Left cardiac atrium (tissue), 4 donors: ENCODE measurements around the gene CD151. TPM values are rescaled to one million over a fixed set of nuclear protein-coding genes. Genes with fewer than 3 reads are reported as not detected.
A peak's percentile ranks its signal among the peaks of the same experiment; 100 is the strongest.

Experiments used
- ATAC-seq, 2 donors: fragments of 200-7000 bp; cut with Tn5 transposase; one replicate each; pipeline ENCODE4 v1.9.1; 2020; ENCODE audit warnings: mild to moderate bottlenecking in 2 of 2, moderate library complexity in 2 of 2
- DNase-seq: peaks from one replicate; pipeline ENCODE4 v3.0.0-alpha.2; 2020
- intact Hi-C, 2 donors: fragments of 100-400 bp; cut with DNase I; formaldehyde crosslinking; loops; one replicate each; pipeline versions ENCODE4 v1.14.1 to v1.15.1; 2022 to 2023
- long read RNA-seq: library from polyadenylated mRNA; unstranded; transcript quantifications from one replicate; pipeline ENCODE4 v2.0.0, GENCODE V29; 2021
- total RNA-seq, 2 donors: library from RNA; stranded (reverse); fragmentation: NEBNext Ultra II Directional; extraction: Animal tissue kit (Norgen Biotek cat#: 25700); gene quantifications; one replicate each; pipeline ENCODE4 v1.2.1, GENCODE V29; 2021
- donor health status: DM: no; HTN: yes; CAD: no.
- donor health status: DM: no; HTN: yes; CAD: no; lungs with severe emphysema.
- donor health status: DM: yes; HTN: yes; CAD: no.
- donor health status: Dilated cardiomyopathy.

The CD151 gene
- 100 to 1,000 TPM; 382 to 489 TPM for total RNA-seq
- long read RNA-seq, transcript CD151-202 (9 exons, 1,658 nt): major isoform, 67 of 195 reads
- long read RNA-seq, transcript CD151-201 (9 exons, 1,545 nt): minor isoform, 11 of 195 reads
- long read RNA-seq, transcript CD151-203 (8 exons, 1,486 nt): minor isoform, 54 of 195 reads
- long read RNA-seq, partial matches to known transcripts: 38 of 195 reads
- long read RNA-seq, other reads (novel, unspliced or antisense): 21 of 195 reads

DNA sequence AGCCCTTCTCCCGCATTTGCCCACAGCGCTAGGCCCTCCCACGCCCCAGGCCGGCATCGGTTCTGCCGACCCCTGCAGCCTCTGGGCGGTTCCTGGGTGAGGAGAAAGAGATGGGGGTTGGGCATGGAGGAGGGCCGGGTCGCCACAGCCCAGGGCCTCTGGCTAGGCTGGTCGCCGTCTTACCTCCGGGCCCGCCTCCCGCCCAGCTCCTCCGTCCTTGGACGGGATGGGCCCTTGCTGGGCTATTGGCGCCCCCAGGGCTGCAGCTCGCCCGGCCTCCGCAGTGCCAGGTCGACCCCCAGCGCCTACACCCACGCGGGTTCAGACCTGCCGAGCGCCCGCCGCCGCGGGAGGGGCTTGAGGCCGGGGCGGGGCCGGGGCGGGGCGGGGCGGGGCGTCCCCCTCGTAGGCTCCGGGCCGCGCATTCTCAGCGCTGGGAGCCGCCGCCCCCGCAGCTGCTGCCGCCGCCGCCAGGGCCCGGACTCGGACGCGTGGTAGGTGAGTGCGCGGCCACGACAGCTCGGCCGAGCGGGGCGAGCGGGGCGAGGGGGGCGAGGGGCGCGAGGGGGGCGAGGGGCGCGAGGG is at the start of gene CD151:
Gene CD151 (plus strand): TSS at position 424 of the 585 bp plus-strand sequence. CDS start 3,118 bp downstream, outside the sequence.
- no peak for DNase-seq
- intact Hi-C loops: no loop called here
- peak; percentile 12 to 60 for ATAC-seq

DNA sequence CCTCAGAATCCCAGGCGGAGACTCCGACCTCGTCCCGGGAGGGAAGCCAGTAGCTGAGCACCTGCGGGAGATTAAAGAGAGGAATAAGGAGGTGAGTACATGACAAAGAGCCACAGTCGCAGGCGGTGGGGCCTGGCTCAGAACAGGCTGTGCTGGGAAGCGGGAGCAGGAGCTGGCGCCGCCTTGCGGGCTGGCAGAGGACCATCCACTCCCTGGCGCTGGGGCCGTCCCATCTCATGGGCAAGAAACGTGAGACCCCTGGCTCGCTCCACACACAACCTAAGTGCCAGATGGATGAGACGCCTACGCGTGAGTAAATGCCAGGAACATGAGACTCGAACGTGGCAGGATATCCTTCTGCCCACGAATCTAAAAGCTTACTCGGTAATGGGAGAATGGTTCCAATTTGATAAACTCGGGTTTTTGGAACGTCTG is 49.2 kb upstream of the CD151 start:
- ATAC-seq: peak; percentile 85 to 90
- intact Hi-C loops: no loop called here
- peak; percentile 83 for DNase-seq

DNA sequence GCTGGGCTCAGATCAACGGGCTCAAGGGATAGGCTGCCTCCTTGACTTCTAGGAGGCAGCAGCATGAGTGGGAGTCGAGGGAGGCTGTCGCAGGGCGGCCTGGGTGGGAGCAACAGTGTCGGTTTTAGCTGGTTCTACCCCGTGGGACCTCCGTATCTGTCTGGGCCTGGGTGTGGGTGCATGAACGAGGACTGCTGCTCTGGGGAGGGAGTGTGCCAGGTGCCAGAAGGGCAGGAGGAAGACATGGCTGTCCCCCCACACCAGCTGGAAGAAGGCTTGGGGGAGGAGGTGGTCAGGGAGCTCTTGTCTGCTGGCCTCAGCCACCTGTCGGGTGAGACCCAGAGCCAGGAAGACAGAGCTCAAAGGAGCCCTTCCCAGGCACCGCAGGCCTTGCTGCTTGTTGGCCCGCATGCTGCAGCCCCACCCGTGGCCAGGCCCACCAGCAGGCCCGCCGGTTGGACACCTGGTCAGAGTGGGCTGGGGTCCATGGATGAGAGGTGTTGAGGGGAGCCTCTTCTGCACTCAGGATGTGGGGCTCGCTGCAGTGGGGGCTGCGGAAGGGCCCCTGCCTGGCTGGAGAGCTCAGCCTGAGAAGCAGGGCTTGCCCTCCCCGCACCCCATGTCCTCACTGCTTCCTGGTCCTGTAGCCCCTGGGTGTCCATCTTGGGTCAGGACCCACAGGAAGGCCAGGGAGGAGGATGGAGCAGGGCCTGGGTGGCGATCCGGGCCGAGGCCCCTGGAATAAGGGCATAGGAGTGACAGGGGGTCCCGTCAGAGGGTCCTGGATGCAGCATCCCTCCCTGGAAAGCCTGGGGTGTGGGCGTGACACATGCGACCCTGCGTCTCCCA is 46.3 kb upstream of the CD151 start:
- DNase-seq (no peak), ATAC-seq (no peak)
- intact Hi-C loops: no loop called here

DNA sequence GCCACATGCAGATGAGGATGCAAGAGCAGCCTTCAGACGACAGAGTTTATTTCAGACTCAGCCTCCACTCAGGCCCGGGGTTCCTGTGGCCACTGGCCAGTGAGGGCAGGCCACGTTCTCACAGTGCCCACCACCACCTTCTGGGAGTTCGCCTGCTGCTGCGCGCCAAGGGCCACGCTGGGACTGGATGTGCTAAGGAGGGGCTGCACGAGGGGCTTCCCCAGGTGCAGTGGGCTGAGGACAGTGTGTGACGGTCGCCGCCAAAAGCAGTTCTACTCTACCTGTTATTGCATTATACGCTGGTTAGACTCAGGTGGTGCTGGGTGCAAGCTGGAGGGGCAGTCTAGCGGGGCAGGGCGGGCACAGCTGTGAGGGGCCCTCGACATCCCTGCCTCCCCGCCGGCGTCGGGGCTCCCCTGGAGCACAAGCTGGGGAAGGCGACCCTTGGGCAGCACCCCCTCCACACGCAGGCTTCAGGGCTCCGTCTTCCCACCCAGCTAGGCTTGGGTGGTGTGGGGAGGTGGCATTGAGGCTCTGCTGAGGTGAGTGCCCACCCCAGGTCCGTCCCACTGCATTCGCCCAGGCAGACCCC is 45.6 kb upstream of the CD151 start:
- DNase-seq (no peak), ATAC-seq (no peak)
- intact Hi-C loops: no loop called here

DNA sequence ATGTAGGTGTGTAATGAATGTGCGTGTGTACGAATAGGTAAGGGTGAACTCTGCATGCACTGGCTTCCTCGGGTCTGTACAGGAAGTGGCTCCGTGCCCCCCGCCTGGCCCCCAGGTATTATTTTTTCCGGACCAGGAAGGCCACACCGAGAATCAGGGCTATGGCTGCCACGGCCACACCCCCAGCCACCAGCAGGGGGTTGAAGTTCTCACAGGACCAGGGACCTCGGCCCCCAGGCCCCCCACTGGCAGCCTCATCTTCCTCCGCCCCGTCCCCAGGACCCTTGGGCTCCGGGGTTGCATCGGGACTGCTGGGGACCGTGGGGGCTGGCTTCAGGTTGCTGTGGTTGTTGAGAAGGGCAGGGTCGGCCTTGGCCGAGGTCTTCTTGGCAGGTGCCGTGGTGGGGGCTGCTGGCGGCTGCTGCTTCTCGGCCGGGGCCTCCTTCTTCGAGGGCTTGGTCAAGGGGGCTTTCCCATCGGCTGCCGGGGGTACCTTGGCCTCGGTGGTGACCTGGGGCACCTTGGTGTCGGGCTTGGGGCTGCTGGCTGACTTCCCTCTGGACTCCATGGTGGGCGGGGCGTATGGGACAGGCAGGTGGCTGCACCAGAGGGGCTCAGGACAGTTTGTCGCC is 44.6 kb upstream of the CD151 start:
- intact Hi-C loops: no loop called here
- no peak for ATAC-seq
- no peak for DNase-seq

DNA sequence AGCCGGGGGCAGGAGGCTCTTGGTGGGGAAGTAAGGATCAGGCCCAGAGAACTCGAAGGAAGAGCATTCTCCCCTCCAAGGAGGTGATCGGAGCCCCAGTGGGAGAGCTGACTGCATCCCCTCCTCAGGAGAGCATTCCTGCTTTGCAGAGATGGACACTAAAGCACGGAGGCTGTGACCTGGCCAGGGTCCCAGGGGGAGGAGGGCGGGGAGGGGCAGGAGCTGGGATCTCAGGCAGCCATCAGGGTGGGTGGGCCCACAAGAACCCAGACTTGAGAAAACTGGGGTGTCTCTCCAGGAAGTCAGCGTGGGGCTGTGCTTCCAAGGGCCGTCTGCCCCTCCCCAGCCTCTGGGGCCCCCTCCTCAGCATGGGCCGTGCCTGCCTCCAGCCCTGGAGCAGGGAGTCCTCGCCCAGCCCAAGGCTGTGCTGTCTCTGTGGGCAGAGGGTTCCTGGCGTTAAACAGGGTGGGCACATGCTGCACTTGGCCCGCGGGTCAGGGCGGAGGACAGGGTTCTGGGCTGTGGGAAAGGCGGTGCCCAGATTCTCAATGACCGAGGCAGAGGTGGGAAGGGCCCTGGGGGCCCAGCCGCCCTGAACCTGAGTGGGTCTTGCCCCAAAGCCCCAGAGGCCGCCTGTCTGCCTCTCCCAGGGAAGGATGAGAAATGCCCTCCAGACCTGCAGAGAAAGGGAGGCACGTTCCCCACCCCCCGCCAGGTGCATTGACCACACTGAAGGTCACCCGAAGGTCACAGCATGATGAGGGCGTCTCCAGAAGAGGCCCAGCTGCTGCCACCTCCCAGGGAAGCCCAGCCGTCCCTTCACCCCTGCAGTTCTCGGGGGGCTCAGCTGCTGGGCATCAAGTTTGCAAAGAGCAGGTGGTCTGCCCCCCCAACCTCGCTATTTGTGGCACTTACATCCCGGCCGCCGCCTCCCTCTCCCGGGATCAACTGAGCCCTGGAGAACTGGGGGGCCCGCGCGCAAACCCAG is 43.5 kb upstream of the CD151 start:
- ATAC-seq (no peak), DNase-seq (no peak)
- intact Hi-C loops: no loop called here

DNA sequence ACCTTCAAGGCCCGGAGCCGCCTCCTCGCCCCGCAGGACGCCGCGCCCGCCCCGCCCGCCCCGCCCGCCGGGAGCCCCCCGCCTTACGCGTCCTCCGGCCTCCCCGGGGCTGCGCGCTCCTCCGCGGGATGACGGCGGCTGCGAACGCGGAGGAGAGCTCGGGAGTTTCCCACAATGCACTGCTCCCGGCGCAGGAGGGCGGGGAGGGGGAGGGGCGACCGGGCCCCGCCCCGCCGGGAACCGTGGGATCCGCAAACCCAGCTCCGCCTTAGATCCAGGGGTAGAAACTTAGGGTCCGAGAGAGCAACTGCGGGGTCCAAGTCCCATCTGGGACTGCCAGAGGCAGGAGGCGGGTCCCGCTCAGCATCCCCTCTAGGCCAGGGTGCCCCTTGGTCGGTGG is 42.8 kb upstream of the CD151 start, which contains the start of gene CEND1:
Gene CEND1 (minus strand): TSS at position 148 of the 400 bp plus-strand sequence. CDS start 1,514 bp downstream, outside the sequence.
- DNase-seq (no peak), ATAC-seq (peak; percentile 26 to 34)
- intact Hi-C loops: no loop called here

DNA sequence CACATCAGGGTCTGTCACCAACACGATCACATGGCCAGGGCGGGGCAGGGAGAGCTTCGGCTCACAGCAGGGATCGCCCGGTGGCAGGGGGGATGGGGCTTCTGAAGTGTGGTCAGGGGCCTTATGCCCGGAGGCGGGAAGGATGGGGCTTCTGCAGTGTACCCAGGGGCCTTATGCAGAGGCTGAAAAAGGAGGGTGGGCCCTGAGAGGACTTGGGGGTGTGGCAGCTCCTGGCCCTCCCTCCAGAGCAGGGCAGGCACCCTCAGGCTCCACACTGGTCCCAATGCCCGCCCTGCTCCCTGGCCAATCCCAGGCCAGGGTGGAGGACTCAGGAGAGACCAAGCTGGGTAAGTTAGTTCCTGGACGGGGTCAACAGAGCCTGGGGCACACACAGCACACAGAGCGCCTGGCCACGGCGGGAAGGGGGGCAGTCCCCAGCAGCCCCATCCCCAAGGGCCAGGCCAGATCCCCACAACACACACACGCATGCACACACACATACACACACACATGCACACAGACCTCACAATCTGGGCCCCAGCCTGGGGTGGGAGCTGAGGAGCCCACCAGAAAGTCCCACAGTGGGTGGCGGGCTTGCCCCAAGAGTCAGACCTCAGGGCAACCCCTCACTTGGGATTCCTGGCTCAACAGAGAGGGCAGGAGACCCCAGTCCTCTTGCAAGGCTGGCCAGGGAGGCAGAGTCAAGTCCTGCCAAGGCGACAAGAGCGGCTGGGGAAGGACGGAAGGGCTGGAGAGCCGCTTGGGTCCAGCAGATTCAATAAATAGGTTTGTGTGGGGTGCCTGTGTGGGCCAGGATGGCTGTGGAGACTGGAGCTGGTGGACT is 41.8 kb upstream of the CD151 start:
- no peak for DNase-seq
- intact Hi-C loops: no loop called here
- no peak for ATAC-seq

GRCh38 chr11:791658-792534 is 40.9 kb upstream of the CD151 start:
- no peak for ATAC-seq
- intact Hi-C loops: no loop called here
- DNase-seq: no peak

DNA sequence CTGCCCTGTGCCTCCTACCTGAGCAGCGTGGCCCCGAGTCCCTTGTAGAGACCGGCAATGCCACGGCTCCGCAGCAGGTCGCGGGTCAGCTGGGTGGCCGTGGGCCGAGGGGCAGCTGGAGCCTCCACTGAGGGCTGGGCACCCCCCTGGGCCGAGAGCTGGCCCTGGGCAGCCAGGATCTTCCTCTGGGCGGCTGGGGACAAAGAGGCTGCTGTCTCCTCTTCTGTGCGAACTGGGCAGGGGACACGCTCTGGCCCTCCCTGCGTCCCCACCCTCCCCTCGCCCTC is 40.3 kb upstream of the CD151 start:
- DNase-seq: no peak
- ATAC-seq: no peak
- intact Hi-C loops: no loop called here

GRCh38 chr11:792873-793272 is 39.9 kb upstream of the CD151 start:
- DNase-seq: no peak
- no peak for ATAC-seq
- intact Hi-C loops: no loop called here

GRCh38 chr11:793556-793955 is 39.2 kb upstream of the CD151 start:
- intact Hi-C loops: no loop called here
- ATAC-seq (no peak), DNase-seq (no peak)

- intact Hi-C loops: no loop called here
- ATAC-seq (no peak), DNase-seq (no peak)
Observed at GRCh38 chr11:794013-794765, 38.6 kb upstream of the CD151 start.

- ATAC-seq (no peak), DNase-seq (no peak)
- intact Hi-C loops: no loop called here
Observed at GRCh38 chr11:794766-795633, 37.8 kb upstream of the CD151 start.
